ENCODE results near the gene FNDC1.

The FNDC1 gene

GRCh38 chr6:159213405-159213804 is 44.2 kb downstream of the FNDC1 start:
- DNase-seq: no peak

GRCh38 chr6:159214281-159214680 is 45.1 kb downstream of the FNDC1 start:
- DNase-seq: no peak

- DNase-seq: no peak
These were observed 48.5 kb downstream of the FNDC1 start for GRCh38 chr6:159217595-159218275.

- DNase-seq: no peak
These were observed 50.9 kb downstream of the FNDC1 start for GRCh38 chr6:159220093-159220492.

- no peak for DNase-seq
These were observed 52.4 kb downstream of the FNDC1 start for GRCh38 chr6:159221486-159222170.

GRCh38 chr6:159224452-159224851 is 55.3 kb downstream of the FNDC1 start:
- no peak for DNase-seq

GRCh38 chr6:159229651-159230051 is 60.5 kb downstream of the FNDC1 start:
- DNase-seq: no peak

GRCh38 chr6:159232106-159232645 is 63.0 kb downstream of the FNDC1 start:
- DNase-seq: no peak

- DNase-seq: no peak
These were observed 63.6 kb downstream of the FNDC1 start for GRCh38 chr6:159232751-159233150.

- no peak for DNase-seq
These were observed 64.3 kb downstream of the FNDC1 start for GRCh38 chr6:159233365-159234101.

- no peak for DNase-seq
These were observed 64.9 kb downstream of the FNDC1 start for GRCh38 chr6:159234102-159234553.

- DNase-seq: no peak
These were observed 69.8 kb downstream of the FNDC1 start for GRCh38 chr6:159238920-159239558.

GRCh38 chr6:159249128-159249527 is 79.9 kb downstream of the FNDC1 start:
- DNase-seq: no peak

GRCh38 chr6:159249752-159250151 is 80.6 kb downstream of the FNDC1 start:
- DNase-seq: no peak

- DNase-seq: no peak
These were observed 81.4 kb downstream of the FNDC1 start for GRCh38 chr6:159250633-159251032.

GRCh38 chr6:159252955-159253508 is 83.8 kb downstream of the FNDC1 start:
- DNase-seq: peak in 1 of 2 donors; percentile 14

- no peak for DNase-seq
These were observed 85.0 kb downstream of the FNDC1 start for GRCh38 chr6:159254186-159254585.

- no peak for DNase-seq
These were observed 86.3 kb downstream of the FNDC1 start for GRCh38 chr6:159255434-159255951.

- DNase-seq: no peak
These were observed 86.9 kb downstream of the FNDC1 start for GRCh38 chr6:159256128-159256527.

- DNase-seq: no peak
These were observed 88.6 kb downstream of the FNDC1 start for GRCh38 chr6:159257846-159258245.

GRCh38 chr6:159259441-159260125 is 90.4 kb downstream of the FNDC1 start:
- DNase-seq: no peak

GRCh38 chr6:159260208-159260607 is 91.0 kb downstream of the FNDC1 start:
- no peak for DNase-seq
